ENCODE data around the gene WDR81. TPM values are rescaled to one million over a fixed set of nuclear protein-coding genes. Genes with fewer than 3 reads are reported as not detected.

Gene WDR81
- total RNA-seq, 1 donor from 2014 or later = 70.4 TPM

DNA sequence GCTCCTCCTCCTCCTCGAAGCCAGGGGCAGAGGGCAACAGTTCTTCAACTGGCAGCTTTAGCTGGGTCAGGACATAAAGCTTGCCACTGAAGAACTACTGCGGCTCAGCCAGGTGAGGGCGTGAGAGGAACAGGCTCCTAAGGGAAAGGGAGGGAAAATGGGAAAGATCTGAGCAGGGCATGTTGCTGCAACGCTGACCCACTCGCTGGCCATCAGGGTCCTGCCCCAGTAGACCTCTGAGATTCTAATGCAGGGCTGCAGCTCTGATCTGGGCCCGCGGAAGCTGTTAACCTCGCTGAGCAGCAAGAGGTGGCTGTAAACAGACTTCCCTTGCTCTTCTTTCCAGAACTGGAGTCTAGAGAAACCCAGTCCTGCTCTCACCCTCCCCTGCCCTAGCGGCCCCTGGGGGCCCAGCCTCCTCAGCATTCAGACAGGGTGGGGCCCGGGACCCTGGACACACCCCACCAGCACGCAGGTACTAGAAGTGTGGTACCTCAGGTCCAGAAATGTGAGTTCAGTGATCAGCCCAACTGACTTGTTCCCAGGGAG lies 10.6 kb upstream of the WDR81 start:
- Histone ChIP-seq H3K4me1 (peaks cover 16 to 55% of the 10 kb centered on the region in 2 donors), H3K36me3 (peaks cover 22 to 40% of the 10 kb centered on the region in 2 donors), H3K27ac (peak overlapping the region; percentile 85 to 100), H3K9me3 (no peaks in the 10 kb centered on the region), H3K4me3 (peak overlapping the region; percentile 99), H3K27me3 (no peaks in the 10 kb centered on the region)
- intact Hi-C loops (cut with DNase I) = loop anchor here (5.0 to 10.0 kb wide), 2 partner anchors 47 to 229 kb away; no protein-coding TSS in a partner anchor
- peak in 1 of 2 donors; percentile 62 for DNase-seq (ENCODE audit: low spot score in 2 of 2)
- TF ChIP-seq, protein P1, sequence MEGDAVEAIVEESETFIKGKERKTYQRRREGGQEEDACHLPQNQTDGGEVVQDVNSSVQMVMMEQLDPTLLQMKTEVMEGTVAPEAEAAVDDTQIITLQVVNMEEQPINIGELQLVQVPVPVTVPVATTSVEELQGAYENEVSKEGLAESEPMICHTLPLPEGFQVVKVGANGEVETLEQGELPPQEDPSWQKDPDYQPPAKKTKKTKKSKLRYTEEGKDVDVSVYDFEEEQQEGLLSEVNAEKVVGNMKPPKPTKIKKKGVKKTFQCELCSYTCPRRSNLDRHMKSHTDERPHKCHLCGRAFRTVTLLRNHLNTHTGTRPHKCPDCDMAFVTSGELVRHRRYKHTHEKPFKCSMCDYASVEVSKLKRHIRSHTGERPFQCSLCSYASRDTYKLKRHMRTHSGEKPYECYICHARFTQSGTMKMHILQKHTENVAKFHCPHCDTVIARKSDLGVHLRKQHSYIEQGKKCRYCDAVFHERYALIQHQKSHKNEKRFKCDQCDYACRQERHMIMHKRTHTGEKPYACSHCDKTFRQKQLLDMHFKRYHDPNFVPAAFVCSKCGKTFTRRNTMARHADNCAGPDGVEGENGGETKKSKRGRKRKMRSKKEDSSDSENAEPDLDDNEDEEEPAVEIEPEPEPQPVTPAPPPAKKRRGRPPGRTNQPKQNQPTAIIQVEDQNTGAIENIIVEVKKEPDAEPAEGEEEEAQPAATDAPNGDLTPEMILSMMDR (IDR thresholded peaks at IDR 0.05) = no peak

DNA sequence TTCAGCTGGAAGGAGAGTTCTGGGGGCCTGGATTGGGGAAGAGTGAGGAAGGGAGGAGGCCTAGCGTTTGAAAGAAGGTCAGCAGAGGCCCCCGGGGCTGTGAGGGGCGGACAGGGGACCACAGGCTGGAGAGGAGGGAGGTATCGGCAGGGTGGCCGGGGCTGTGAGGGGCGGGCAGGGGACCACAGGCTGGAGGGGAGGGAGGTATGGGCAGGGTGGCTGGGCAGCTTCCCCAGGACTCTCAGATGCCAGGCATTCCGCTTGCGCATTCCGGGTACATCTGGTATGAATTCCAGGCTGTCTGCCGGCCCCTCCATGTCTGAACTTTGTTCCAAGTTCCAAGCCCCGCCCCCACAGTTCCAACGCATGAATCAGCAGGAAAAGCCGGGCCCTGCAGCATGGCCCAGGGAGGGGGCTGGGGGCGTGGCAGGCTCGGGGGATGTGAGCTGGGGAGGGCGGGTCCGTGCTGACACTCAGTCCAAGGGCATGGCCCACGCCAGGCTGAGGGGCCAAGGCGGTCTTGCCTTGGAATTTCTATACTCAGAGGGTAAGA lies 10.0 kb upstream of the WDR81 start:
- intact Hi-C loops (cut with DNase I) = loop anchor here (5.0 to 10.0 kb wide), 2 partner anchors 47 to 230 kb away; no protein-coding TSS in a partner anchor
- TF ChIP-seq, protein P1 (IDR thresholded peaks at IDR 0.05) = no peak
- H3K36me3 ChIP-seq = peaks cover 22 to 40% of the 10 kb centered on the region in 2 donors
- DNase-seq (ENCODE audit: low spot score in 2 of 2) = peak; percentile 91 to 100
- H3K27me3 ChIP-seq = no peaks in the 10 kb centered on the region
- peak overlapping the region; percentile 100 for H3K27ac ChIP-seq
- peak overlapping the region; percentile 99 for H3K4me3 ChIP-seq
- H3K4me1 ChIP-seq = peaks cover 16 to 51% of the 10 kb centered on the region in 2 donors
- H3K9me3 ChIP-seq = no peaks in the 10 kb centered on the region

DNA sequence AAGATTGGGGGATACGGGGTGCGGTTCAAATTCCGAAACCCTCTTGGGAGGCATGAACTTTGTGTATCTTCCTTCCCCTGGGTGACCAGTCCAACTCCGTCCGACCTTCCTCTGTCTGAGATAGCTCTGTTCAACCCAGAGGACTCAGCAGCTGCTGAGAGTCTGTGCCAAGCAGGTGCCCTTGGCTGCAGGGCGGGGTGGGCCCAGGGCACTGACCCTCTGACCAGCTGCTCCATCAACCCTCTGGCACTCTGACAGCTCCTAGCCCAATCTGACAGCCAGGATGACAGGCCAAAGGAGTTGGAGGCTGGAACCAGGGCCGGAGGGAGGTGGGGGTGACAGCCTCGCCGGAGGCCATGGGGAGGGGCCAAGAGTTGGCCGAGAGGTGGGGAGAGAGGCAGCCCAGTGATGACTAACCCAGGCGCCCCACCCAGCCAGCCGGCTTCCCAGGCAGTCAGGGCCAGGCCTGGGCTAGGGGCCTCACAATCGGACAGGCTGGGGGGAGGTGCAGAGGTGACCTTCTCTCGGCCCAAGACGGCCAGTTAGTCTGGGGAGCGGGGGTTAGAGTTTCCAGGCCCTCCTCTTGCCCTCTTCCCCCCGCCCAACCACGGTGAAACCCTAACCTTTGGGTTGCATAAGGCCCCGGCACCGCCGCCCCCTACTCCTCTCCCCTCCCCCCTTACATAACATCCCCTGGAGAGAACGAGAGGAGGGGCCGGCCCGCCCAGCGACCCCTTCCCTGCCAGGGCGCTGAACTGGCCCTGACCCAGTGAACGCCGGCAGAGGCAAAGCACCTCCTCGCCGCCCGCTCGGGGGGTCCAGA lies 9.3 kb upstream of the WDR81 start:
- Histone ChIP-seq H3K4me1 (peaks cover 16 to 46% of the 10 kb centered on the region in 2 donors), H3K9me3 (no peaks in the 10 kb centered on the region), H3K27me3 (no peaks in the 10 kb centered on the region), H3K36me3 (peaks cover 22 to 40% of the 10 kb centered on the region in 2 donors), H3K4me3 (peak overlapping the region; percentile 99), H3K27ac (peak overlapping the region; percentile 100)
- DNase-seq (ENCODE audit: low spot score in 2 of 2) = peak; percentile 79 to 96
- intact Hi-C loops (cut with DNase I) = loop anchor here (5.0 to 10.0 kb wide), 6 partner anchors 48 to 687 kb away; partner anchors contain the start of genes MNT, OVCA2 and PITPNA
- TF ChIP-seq, protein P1 (IDR thresholded peaks at IDR 0.05) = no peak

DNA sequence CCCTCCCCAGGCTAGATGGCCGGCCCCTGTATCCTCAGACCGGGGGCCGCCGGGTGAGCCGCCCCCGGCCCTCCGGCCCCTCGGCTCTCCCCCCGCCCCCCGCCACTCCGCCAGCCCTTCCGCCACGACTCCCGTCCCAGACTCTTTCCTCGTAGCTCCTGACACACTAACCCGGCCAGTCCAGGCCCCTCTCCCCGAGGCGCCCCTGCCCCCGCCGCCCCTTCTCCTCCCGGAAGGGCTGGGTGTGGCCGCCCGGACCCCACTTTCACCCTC lies 8.8 kb upstream of the WDR81 start:
- TF ChIP-seq, protein P1 (IDR thresholded peaks at IDR 0.05) = no peak
- intact Hi-C loops (cut with DNase I) = loop anchor here (2.0 to 10.0 kb wide), 6 partner anchors 67 to 687 kb away; partner anchors contain the start of genes MNT, OVCA2, PITPNA and RILP
- H3K27ac ChIP-seq = peak overlapping the region; percentile 100
- H3K27me3 ChIP-seq = no peaks in the 10 kb centered on the region
- no peak for DNase-seq (ENCODE audit: low spot score in 2 of 2)
- H3K9me3 ChIP-seq = no peaks in the 10 kb centered on the region
- peaks cover 11 to 42% of the 10 kb centered on the region in 2 donors for H3K4me1 ChIP-seq
- H3K36me3 ChIP-seq = peaks cover 22 to 40% of the 10 kb centered on the region in 2 donors
- H3K4me3 ChIP-seq = peak overlapping the region; percentile 99

DNA sequence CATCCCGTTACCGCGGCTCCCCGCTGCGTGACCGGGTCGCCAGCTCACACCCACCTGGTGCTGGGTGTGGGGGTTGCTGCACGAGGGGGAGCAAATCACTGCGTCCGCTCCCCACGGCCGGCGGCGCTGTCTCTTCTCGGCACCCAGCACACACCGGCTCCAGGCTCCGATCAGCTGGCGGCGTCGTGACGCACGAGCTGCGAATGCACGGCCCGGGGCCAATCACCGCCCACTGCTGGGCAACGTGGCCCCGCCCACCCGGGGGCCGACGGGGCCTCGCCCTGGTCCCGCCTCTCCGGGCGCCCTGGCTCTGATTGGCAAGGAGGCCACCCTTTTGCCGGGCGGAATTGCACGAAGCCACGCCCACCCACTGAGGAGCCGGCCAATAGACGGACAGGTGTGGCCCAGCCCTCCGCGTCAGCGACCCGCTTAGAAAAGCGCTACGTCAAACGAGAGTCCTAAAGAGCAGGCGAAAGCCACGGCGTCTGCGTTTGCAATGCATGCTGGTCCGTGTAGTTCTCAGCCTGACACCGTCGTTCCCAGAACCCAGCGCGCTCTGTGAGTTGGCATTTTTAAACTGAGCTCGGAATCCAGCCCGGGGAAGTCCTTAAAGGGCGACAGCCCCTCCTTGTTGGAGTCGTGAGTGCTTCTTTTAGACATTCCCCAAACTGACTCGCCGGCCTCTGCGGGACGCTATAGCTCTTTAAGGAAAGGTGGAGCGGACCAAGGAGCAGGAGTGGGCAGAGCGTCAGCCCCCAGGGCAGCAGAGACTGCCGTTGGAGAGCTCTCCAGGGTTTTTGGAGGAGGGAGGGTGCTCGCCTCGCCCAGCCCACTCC lies 8.2 kb upstream of the WDR81 start:
- Histone ChIP-seq H3K9me3 (no peaks in the 10 kb centered on the region), H3K27ac (peak overlapping the region; percentile 100), H3K4me1 (peaks cover 11 to 37% of the 10 kb centered on the region in 2 donors), H3K4me3 (peak overlapping the region; percentile 99), H3K27me3 (no peaks in the 10 kb centered on the region), H3K36me3 (peaks cover 22 to 35% of the 10 kb centered on the region in 2 donors)
- peak; percentile 100 for DNase-seq (ENCODE audit: low spot score in 2 of 2)
- intact Hi-C loops (cut with DNase I) = loop anchor here (2.0 to 10.0 kb wide), 6 partner anchors 67 to 686 kb away; partner anchors contain the start of genes MNT, OVCA2, PITPNA and RILP
- TF ChIP-seq, protein P1 (IDR thresholded peaks at IDR 0.05) = peak in 2 of 3 experiments; percentile 5 to 26
